K562 (cell line): ENCODE results near the gene CCNQ. TPM values are rescaled to one million over a fixed set of nuclear protein-coding genes. Genes with fewer than 3 reads are reported as not detected.

ENCODE experiments used
- ATAC-seq: fragments of 200-7000 bp; cut with Tn5 transposase; 3 replicates; pipeline ENCODE4 v1.9.1; 2020; ENCODE audit warnings: moderate library complexity
- BruUV-seq: library from RNA; stranded (reverse); fragments of 400-500 nt; replicated peaks from 2 replicates; lab custom pipeline; 2021; lab: Mats Ljungman, UMichigan
- CTCF ChIA-PET: fragments of 300-600 bp; formaldehyde crosslinking; extraction: SDS; loops from one replicate; lab custom pipeline; 2021; ENCODE audit warnings: low intra/inter-chr PET ratio; lab: Yijun Ruan, JAX
- POLR2A ChIA-PET: fragments of 300-600, 350-650 bp; sonication (Branson Sonifier 250); formaldehyde crosslinking; extraction: SDS; loops from one replicate; lab custom pipeline; 2021; ENCODE audit warnings: antibody characterized with exemption, inconsistent platforms; lab: Yijun Ruan, JAX
- DNase-seq, 4 experiments: peaks; one replicate each; pipeline versions ENCODE4 v3.0.0 to v3.0.0-alpha.2; 2011 to 2018; ENCODE audit warnings: low spot score in 3 of 4, mixed read lengths in 3 of 4; ENCODE audit errors: extremely low read depth in 1 of 4
- FAIRE-seq: peaks from 2 replicates; lab custom pipeline; 2011; peaks lifted over from hg19 to GRCh38; lab: Jason Lieb, UNC
- H2AFZ ChIP-seq: 2 replicates; pipeline ENCODE4 v1.6.0; 2011; ENCODE audit warnings: low read depth, low read length, control low read depth, inconsistent platforms
- H3K27ac ChIP-seq: fragments of 200-600 bp; 3 replicates; pipeline ENCODE4 v1.8.0; 2011; ENCODE audit warnings: low read depth, mild to moderate bottlenecking, control low read depth, inconsistent platforms, low read length, moderate library complexity, mixed read lengths; ENCODE audit errors: extremely low read depth
- H3K27me3 ChIP-seq, 2 experiments: fragments of 300-600 bp in 1 of 2; 2 replicates in 1 of 2; 3 replicates in 1 of 2; pipeline versions ENCODE4 v1.6.0 to v1.8.0; 2011; ENCODE audit warnings: inconsistent platforms in 2 of 2, low read length in 2 of 2, mild to moderate bottlenecking in 1 of 2, mixed read lengths in 1 of 2, moderate library complexity in 1 of 2; ENCODE audit not compliant: control insufficient read depth in 2 of 2, insufficient read depth in 2 of 2
- H3K36me3 ChIP-seq: fragments of 300-600 bp; 3 replicates; pipeline ENCODE4 v1.8.0; 2011; ENCODE audit warnings: mild to moderate bottlenecking, low read length, inconsistent platforms; ENCODE audit not compliant: control insufficient read depth, insufficient read depth
- H3K4me1 ChIP-seq, 2 experiments: fragments of 200-600 bp in 1 of 2; replicated peaks in 1 of 2; 2 replicates in 1 of 2; 3 replicates in 1 of 2; pipeline versions ENCODE4 v1.5.1 to v1.8.0; 2011; ENCODE audit warnings: inconsistent platforms in 2 of 2, low read length in 2 of 2, mild to moderate bottlenecking in 1 of 2, mixed read lengths in 1 of 2, moderate library complexity in 1 of 2; ENCODE audit not compliant: control insufficient read depth in 2 of 2, insufficient read depth in 2 of 2
- H3K4me2 ChIP-seq: 2 replicates; pipeline ENCODE4 v1.6.1; 2011; ENCODE audit warnings: low read length, control low read depth, inconsistent platforms, mixed read lengths; ENCODE audit not compliant: insufficient read depth
- H3K4me3 ChIP-seq: fragments of 200-600 bp; sonication (generic), shearing (Covaris generic); 2 replicates; pipeline ENCODE4 v1.5.1; 2016; ENCODE audit warnings: control low read depth, inconsistent platforms
- H3K79me2 ChIP-seq: fragments of 200-600 bp; 3 replicates; pipeline ENCODE4 v1.8.0; 2011; ENCODE audit warnings: low read length, inconsistent platforms; ENCODE audit not compliant: control insufficient read depth, insufficient read depth
- H3K9ac ChIP-seq, 2 experiments: 2 replicates each; pipeline versions ENCODE4 v1.6.0 to v1.6.1; 2011; ENCODE audit warnings: low read depth in 2 of 2, low read length in 2 of 2, control low read depth in 1 of 2, inconsistent platforms in 1 of 2, mild to moderate bottlenecking in 1 of 2, mixed read lengths in 1 of 2; ENCODE audit not compliant: insufficient read depth in 1 of 2
- H3K9me1 ChIP-seq: one replicate; pipeline ENCODE4 v1.6.0; 2011; ENCODE audit warnings: inconsistent platforms, mild to moderate bottlenecking, low read length, moderate library complexity; ENCODE audit not compliant: control insufficient read depth, insufficient read depth
- H3K9me3 ChIP-seq: replicated peaks from 2 replicates; pipeline ENCODE4 v1.5.1; 2011; ENCODE audit warnings: low read depth, low read length, inconsistent platforms; ENCODE audit not compliant: control insufficient read depth, insufficient read depth
- H4K20me1 ChIP-seq: replicated peaks from 2 replicates; pipeline ENCODE4 v1.6.1; 2011; ENCODE audit warnings: low read length, inconsistent platforms, mixed read lengths; ENCODE audit not compliant: control insufficient read depth, insufficient read depth
- BACH1 ChIP-seq: fragments of 200-800 bp; sonication (Bioruptor generic); IDR thresholded peaks from 2 replicates; pipeline ENCODE4 v1.6.1; 2016; ENCODE audit warnings: missing genetic modification characterization, missing compliant biosample characterization
- ETV5 ChIP-seq: sonication (generic); formaldehyde crosslinking; IDR thresholded peaks from 2 replicates; pipeline ENCODE4 v1.4.0; 2020; ENCODE audit warnings: low read depth, mild to moderate bottlenecking, missing genetic modification reagents
- IRF2 ChIP-seq: sonication (generic); formaldehyde crosslinking; IDR thresholded peaks from 2 replicates; pipeline ENCODE4 v1.8.1; 2022; ENCODE audit warnings: mild to moderate bottlenecking, missing genetic modification reagents
- KHSRP ChIP-seq: fragments of 450-650 bp; IDR thresholded peaks from 2 replicates; pipeline ENCODE4 v1.6.1; 2017
- LARP7 ChIP-seq: fragments of 450-650 bp; IDR thresholded peaks from 2 replicates; pipeline ENCODE4 v1.6.1; 2016
- MEF2A ChIP-seq: IDR thresholded peaks from 2 replicates; pipeline ENCODE4 v1.6.1; 2011; ENCODE audit warnings: low read depth, mild to moderate bottlenecking, low read length, moderate library complexity; ENCODE audit not compliant: control insufficient read depth
- POLR3A ChIP-seq: IDR thresholded peaks from 2 replicates; pipeline ENCODE4 v1.6.1; 2011; ENCODE audit warnings: borderline replicate concordance, mild to moderate bottlenecking, moderate library complexity; ENCODE audit not compliant: insufficient read length, insufficient read depth; ENCODE audit errors: extremely low read depth
- SAFB2 ChIP-seq: fragments of 200-400 bp; formaldehyde crosslinking; IDR thresholded peaks from 2 replicates; pipeline ENCODE4 v1.6.1; 2018; ENCODE audit warnings: borderline replicate concordance, low read length, low read depth, moderate library complexity; ENCODE audit not compliant: severe bottlenecking
- SMARCA5 ChIP-seq: fragments of 450-650 bp; IDR thresholded peaks from 2 replicates; pipeline ENCODE4 v1.6.1; 2016
- VEZF1 ChIP-seq: fragments of 200-800 bp; sonication (Bioruptor generic); IDR thresholded peaks from 2 replicates; pipeline ENCODE4 v1.6.1; 2017; ENCODE audit warnings: missing genetic modification characterization, missing compliant biosample characterization
- ZBTB11 ChIP-seq, 3 experiments: fragments of 200-800 bp in 1 of 3; fragments of 250-450 bp in 1 of 3; fragments of 450-650 bp in 1 of 3; sonication (Bioruptor Pico) in 1 of 3; sonication (Bioruptor generic) in 1 of 3; formaldehyde crosslinking in 1 of 3; IDR thresholded peaks; 2 replicates each; pipeline versions ENCODE4 v1.6.1 to v1.8.0; 2016 to 2022; ENCODE audit warnings: mild to moderate bottlenecking in 2 of 3, missing genetic modification characterization in 2 of 3, missing compliant biosample characterization in 1 of 3, moderate library complexity in 1 of 3
- ZBTB49 ChIP-seq: sonication (generic); formaldehyde crosslinking; IDR thresholded peaks from 2 replicates; pipeline ENCODE4 v1.8.0; 2022; ENCODE audit warnings: missing genetic modification reagents, mild to moderate bottlenecking, borderline replicate concordance
- ZC3H4 ChIP-seq: sonication (generic); formaldehyde crosslinking; IDR thresholded peaks from 2 replicates; pipeline ENCODE4 v1.9.0; 2021; ENCODE audit warnings: missing genetic modification reagents, borderline replicate concordance
- WGBS: fragments of 100-300 bp; shearing (Covaris generic); methylation state at CpG from one replicate; pipeline ENCODE4 v1.1.6; 2016; ENCODE audit warnings: low coverage, mixed read lengths; ENCODE audit not compliant: insufficient coverage; ENCODE audit errors: missing lambda C conversion rate; 5-methylcytosine and 5-hydroxymethylcytosine counted together
- in situ Hi-C: fragments of 300-500 bp; cut with MboI; formaldehyde crosslinking; loops from 4 replicates; pipeline ENCODE4 v1.15.0; 2018; ENCODE audit warnings: inconsistent platforms, mixed read lengths
- intact Hi-C: fragments of 100-400 bp; cut with micrococcal nuclease; formaldehyde crosslinking; loops from 2 replicates; pipeline ENCODE4 v1.14.2; 2022
- polyA plus RNA-seq, 8 experiments: library from polyadenylated mRNA; depleted of rRNA in 4 of 8; stranded (reverse) in 5 of 8; unstranded in 3 of 8; fragments of >200 nt; fragmentation: Nextera tagmentation in 2 of 8; fragmentation: Illumina TruSeq in 1 of 8; extraction: Ambion mirVana in 2 of 8; extraction: Trizol in 1 of 8; gene quantifications; 2 replicates each; pipeline versions ENCODE4 v1.2.1 to v1.2.3, GENCODE V29; 2011 to 2014; ENCODE audit warnings: inconsistent platforms in 1 of 8, missing spikeins in 1 of 8
- total RNA-seq, 7 experiments: library from RNA; depleted of rRNA in 6 of 7; stranded (reverse); fragments of >200 nt in 6 of 7; fragmentation: Illumina TruSeq in 2 of 7; extraction: Trizol in 2 of 7; gene quantifications; 2 replicates each; pipeline versions ENCODE4 v1.2.1 to v1.2.3, GENCODE V29; 2011 to 2021; ENCODE audit warnings: low replicate concordance in 1 of 7

CCNQ gene
- total and polyA plus RNA-seq, 9 of the 15 experiments (the other 6 are each of a cell fraction or from before 2014, with no cell fraction given) = 0.92 to 53.8 (median 25.3) TPM

GRCh38 chrX:153595859-153596857 lies 2.8 kb downstream of the CCNQ start:
- Histone ChIP-seq H3K27ac (no peak overlapping the region), H3K9me1 (no peaks in the 10 kb centered on the region), H3K9me3 (no peaks in the 10 kb centered on the region), H3K9ac (no peak overlapping the region), H2AFZ (no peak overlapping the region), H3K4me1 (peaks cover 8 to 18% of the 10 kb centered on the region in 2 experiments; a peak in 4 of 5 replicates), H3K79me2 (peaks cover 22% of the 10 kb centered on the region; the same call in 2 of the 3 replicates), H3K4me3 (no peak overlapping the region), H3K4me2 (no peak overlapping the region), H4K20me1 (no peaks in the 10 kb centered on the region), H3K27me3 (no peaks in the 10 kb centered on the region), H3K36me3 (peaks cover 43% of the 10 kb centered on the region; the same call in 2 of the 3 replicates)
- no peak for DNase-seq
- 91% methylated on average over 14 of the region's 21 CpGs for WGBS
- ATAC-seq = no peak
- CTCF ChIA-PET = no interaction called here
- POLR2A ChIA-PET = no interaction called here
- in situ Hi-C loops = no loop called here
- BruUV-seq = no TSS peak
- no peak for FAIRE-seq
- intact Hi-C loops = no loop called here
- TF ChIP-seq VEZF1 (CRISPR knock-in tag) = no peak
- TF ChIP-seq ZC3H4 (CRISPR knock-in tag) = no peak
- no peak for TF ChIP-seq SMARCA5
- no peak for TF ChIP-seq SAFB2
- TF ChIP-seq BACH1 (tag) = no peak
- no peak for TF ChIP-seq ZBTB11 (CRISPR knock-in tag; IDR thresholded peaks at IDR 0.05)
- TF ChIP-seq KHSRP = no peak
- no peak for TF ChIP-seq LARP7
- no peak for TF ChIP-seq POLR3A
- no peak for TF ChIP-seq ETV5 (CRISPR knock-in tag)
- TF ChIP-seq MEF2A = no peak
- no peak for TF ChIP-seq IRF2 (CRISPR knock-in tag)
- no peak for TF ChIP-seq ZBTB49 (CRISPR knock-in tag)
